ENCODE results near the gene CDYL2.

The CDYL2 gene

GRCh38 chr16:80703131-80704071, 101.0 kb downstream of the CDYL2 start:
- no peak for DNase-seq

DNA sequence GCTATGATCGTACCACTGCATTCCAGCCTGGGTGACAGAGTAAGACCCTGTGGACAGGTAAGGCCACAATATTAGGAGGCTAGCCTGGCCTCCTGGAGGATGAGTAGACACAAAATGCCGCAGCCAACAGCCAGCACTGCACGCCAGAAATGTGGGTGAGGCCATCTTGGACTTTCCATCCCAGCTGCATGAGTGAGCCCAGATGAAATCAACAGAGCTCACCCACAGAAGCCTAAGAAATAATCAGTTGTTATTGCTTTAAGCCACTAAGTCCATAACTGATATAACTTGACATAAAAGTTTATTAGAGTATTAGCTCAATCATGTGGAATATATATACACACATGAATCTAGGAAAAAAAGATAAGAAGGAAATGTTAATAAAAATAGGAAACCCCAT, 101.7 kb downstream of the CDYL2 start:
- no peak for DNase-seq

GRCh38 chr16:80700558-80700957, 103.8 kb downstream of the CDYL2 start:
- DNase-seq = no peak

GRCh38 chr16:80695020-80695419, 109.4 kb downstream of the CDYL2 start:
- peak in 1 of 5 experiments; percentile 39 for DNase-seq

- no peak for DNase-seq
These were observed 110.8 kb downstream of the CDYL2 start for GRCh38 chr16:80693553-80693952.

- DNase-seq = no peak
These were observed 112.1 kb downstream of the CDYL2 start for GRCh38 chr16:80692270-80692669.

DNA sequence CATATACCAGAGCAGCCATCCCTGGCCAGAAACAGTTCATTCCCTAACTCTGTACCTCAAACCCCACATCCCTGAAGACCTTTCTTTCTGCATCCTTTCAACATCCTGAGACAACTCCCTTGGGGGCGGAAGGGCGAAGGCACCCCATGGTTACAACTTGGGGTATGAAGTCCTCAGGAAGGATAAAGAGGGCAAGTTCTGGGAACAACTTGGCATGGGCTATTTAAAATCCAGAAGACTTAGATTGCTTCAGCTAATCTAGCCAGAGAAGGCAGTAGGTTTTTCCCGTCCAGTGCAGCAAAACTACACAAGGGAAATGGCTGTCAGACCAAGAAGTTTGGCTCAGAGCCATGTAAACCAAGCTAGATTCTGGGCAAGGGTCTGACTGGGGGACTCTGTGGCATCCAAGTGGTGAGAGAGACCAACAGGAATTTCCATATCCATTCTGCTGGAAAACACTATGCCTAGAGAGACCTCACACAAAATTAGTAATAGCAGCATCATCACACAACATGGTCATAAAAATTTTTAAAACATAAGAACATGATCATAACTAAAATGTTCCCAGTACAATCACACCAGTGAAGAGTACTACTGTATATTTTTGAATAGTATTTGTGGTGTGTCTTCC, 113.2 kb downstream of the CDYL2 start:
- DNase-seq = no peak

- no peak for DNase-seq
These were observed 114.9 kb downstream of the CDYL2 start for GRCh38 chr16:80689487-80689886.

GRCh38 chr16:80687606-80688005, 116.8 kb downstream of the CDYL2 start:
- no peak for DNase-seq

GRCh38 chr16:80684906-80685305, 119.5 kb downstream of the CDYL2 start:
- DNase-seq = no peak

- no peak for DNase-seq
These were observed 120.1 kb downstream of the CDYL2 start for GRCh38 chr16:80684136-80684765.

- no peak for DNase-seq
These were observed 120.8 kb downstream of the CDYL2 start for GRCh38 chr16:80683646-80684045.

DNA sequence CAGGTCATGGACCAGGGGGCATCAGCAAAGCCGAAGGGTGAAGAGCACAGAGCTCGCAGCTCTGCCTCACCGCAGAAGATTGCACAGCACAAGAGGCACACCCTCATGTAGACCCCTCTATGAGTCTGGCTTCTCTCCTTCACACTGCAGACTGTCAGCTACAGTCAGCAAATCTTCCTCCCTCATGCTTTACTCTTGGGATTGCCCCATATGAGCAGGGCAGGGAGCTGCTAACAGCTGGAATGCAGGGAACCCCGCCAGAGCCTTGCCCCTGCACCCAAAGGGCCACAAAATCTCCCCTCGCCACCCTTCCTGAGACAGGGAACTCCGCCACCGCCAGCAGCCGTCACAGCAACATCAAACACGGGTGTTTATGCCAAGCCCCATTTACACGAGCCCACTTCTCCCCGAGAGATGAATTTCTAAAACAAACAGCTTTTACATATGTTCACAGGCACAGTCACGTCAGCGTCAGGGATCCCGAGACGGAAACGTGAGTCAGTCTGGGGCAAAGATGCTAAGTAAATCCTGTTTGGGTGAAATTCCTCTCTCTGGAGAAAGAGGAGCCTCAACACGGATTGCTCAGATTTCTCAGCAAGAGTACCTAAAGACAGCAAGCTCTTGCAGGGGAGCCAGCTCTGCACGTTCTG, 121.9 kb downstream of the CDYL2 start:
- no peak for DNase-seq

- no peak for DNase-seq
These were observed 123.0 kb downstream of the CDYL2 start for GRCh38 chr16:80681436-80681835.

DNA sequence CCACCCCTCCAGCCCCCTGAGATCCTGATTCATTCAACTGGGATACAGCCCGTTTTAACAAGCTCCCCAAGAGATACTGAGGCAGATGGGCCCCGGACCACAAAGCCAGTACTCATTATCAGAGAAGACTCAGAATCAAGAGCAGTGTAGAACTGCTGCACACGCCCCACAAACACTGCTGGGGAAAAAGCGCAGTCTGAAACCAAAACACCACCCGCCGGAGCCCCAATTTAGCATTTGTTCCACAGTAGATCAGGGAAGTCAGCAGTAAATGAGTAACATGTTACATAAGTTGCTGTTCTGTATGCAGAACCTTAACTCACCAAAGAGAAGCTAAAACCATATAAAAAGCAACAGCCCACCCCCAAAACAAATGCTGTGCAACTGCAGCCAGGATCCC, 123.6 kb downstream of the CDYL2 start:
- DNase-seq = no peak

GRCh38 chr16:80680046-80680445, 124.4 kb downstream of the CDYL2 start:
- DNase-seq = no peak

DNA sequence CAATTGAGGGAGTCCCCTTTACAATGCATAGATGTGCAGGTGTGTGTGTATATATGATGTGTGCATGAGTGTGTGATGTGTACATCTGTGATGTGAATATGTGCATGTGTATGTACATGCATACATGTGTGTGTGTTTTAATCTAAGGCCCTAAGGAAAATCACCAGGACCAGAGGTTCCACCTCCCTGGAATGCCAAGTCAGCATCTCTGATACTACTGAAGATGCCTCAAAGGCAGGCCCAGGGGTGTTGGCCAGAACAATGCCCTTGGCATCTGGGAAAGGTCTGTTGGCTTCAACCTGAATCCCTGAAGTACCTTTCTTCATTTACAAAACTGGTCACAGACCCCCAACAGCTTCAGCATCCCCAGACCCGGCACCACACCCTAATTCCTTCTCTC, 129.5 kb downstream of the CDYL2 start:
- DNase-seq = no peak

GRCh38 chr16:80672379-80672778, 132.0 kb downstream of the CDYL2 start:
- DNase-seq = no peak

- DNase-seq = no peak
These were observed 133.0 kb downstream of the CDYL2 start for GRCh38 chr16:80671281-80671849.

DNA sequence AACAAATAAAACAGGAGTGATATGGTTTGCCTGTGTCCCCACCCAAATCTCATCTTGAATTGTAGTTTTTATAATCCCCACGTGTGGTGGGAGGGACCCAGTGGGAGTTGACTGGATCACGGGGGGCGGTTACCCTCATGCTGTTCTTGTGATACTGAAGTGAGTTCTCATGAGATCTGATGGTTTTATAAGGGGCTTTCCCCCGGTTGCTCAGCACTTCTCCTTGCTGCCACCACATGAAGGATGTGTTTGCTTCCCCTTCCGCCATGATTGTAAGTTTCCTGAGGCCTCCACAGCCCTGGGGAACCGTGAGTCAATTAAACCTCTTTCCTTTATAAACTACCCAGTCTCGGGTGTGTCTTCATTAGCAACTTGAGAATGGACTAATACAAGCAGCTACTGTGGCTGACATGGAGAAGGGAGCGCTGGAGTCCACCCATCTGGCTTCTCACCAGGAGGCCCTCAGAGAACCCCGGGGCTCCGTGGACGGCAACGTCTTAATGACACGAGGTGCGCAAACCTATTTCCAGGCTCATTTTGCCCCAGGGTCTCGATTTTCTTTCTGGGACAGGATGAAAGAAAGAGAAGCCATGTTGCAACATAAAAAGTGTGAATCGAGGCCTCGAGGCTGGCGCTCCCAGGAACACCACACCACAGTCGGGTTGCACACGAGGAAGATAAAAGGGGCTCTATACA, 134.1 kb downstream of the CDYL2 start:
- DNase-seq = peak in 1 of 5 experiments; percentile 48

DNA sequence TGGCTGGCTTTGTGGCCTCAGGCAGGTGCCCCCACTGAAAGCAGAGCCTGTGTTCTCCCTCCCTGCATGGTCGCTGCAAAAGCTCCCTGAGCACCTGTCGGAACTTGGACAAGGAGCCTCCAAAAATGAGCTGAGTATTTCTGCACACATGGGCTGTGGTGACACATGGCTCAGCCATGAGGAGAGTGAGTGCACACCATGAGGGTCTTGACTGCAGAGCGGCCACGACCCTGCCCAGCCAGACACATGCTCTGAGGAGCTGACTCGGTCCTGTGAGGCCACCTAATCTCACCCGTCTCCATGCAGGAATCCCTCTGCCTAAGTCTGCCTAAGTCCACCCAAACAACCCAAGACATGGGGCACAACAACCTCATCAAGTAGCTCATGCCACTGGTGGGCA, 134.7 kb downstream of the CDYL2 start:
- no peak for DNase-seq

- DNase-seq = no peak
These were observed 136.5 kb downstream of the CDYL2 start for GRCh38 chr16:80667925-80668324.
